ENCODE data around the gene ATP5MC2. TPM values are rescaled to one million over a fixed set of nuclear protein-coding genes. Genes with fewer than 3 reads are reported as not detected.

The ATP5MC2 gene
- total and polyA plus RNA-seq, 9 of the 15 experiments (the other 6 are each of a cell fraction or from before 2014, with no cell fraction given) = 314 to 1,208 (median 468) TPM

GRCh38 chr12:53659011-53659551, 16.8 kb downstream of the ATP5MC2 start (continued):
- TF ChIP-seq CHAMP1 (IDR thresholded peaks at IDR 0.05) = no peak
- no peak for TF ChIP-seq SRSF9 (IDR thresholded peaks at IDR 0.05; ENCODE audit: borderline replicate concordance, low read depth, low read length)
- TF ChIP-seq SMARCE1 (IDR thresholded peaks at IDR 0.05) = no peak

GRCh38 chr12:53657041-53657440, 18.8 kb downstream of the ATP5MC2 start:
- Histone ChIP-seq H3K4me3 (no peak overlapping the region), H3K27me3 (ENCODE audit: control insufficient read depth in 2 of 2, insufficient read depth in 2 of 2, low read length in 2 of 2) (no peaks in the 10 kb centered on the region), H3K9ac (ENCODE audit: insufficient read depth in 1 of 2, low read depth in 2 of 2, low read length in 2 of 2) (no peak overlapping the region), H3K4me1 (replicated peaks in 1 of 2; ENCODE audit: control insufficient read depth in 2 of 2, insufficient read depth in 2 of 2, low read length in 2 of 2) (0 out of 5 replicates have a peak, but pooled peaks cover 0 to 5% of the 10 kb centered on the region in 2 experiments), H2AFZ (ENCODE audit: low read depth, low read length) (peak overlapping the region; percentile 28; the same call in 1 of the 2 replicates), H3K4me2 (ENCODE audit: insufficient read depth, low read length) (no peak overlapping the region), H3K9me3 (replicated peaks; ENCODE audit: control insufficient read depth, insufficient read depth, low read depth, low read length) (no peaks in the 10 kb centered on the region), H4K20me1 (replicated peaks; ENCODE audit: control insufficient read depth, insufficient read depth, low read length) (no peaks in the 10 kb centered on the region), H3K79me2 (ENCODE audit: control insufficient read depth, insufficient read depth, low read length) (no peaks in the 10 kb centered on the region), H3K9me1 (ENCODE audit: control insufficient read depth, insufficient read depth, low read length) (no peaks in the 10 kb centered on the region), H3K27ac (ENCODE audit: extremely low read depth, low read depth, low read length) (no peak overlapping the region), H3K36me3 (ENCODE audit: control insufficient read depth, insufficient read depth, low read length) (no peaks in the 10 kb centered on the region)
- POLR2A ChIA-PET = interaction anchor here (1.0 to 1.1 kb wide), 3 partner anchors 11 to 33 kb away, joined by 4 to 5 read pairs (median 4); partner anchors contain the start of gene ATP5MC2
- DNase-seq (ENCODE audit: extremely low read depth in 1 of 4, low spot score in 3 of 4) (no peak), FAIRE-seq (no peak), ATAC-seq (no peak)
- in situ Hi-C loops (cut with MboI) = no loop called here
- CTCF ChIA-PET (ENCODE audit: low intra/inter-chr PET ratio) = no interaction called here
- WGBS (ENCODE audit: insufficient coverage, low coverage, missing lambda C conversion rate) = 78% methylated on average over 4 of the region's 4 CpGs
- BruUV-seq (replicated peaks) = no TSS peak
- intact Hi-C loops (cut with micrococcal nuclease) = no loop called here
- TF ChIP-seq PRDM10 (IDR thresholded peaks at IDR 0.05; ENCODE audit: partially characterized antibody) = peak; percentile 16
- TF ChIP-seq ZNF232 (CRISPR knock-in tag; IDR thresholded peaks at IDR 0.05) = no peak

Measured in K562 (cell line).